Fibroblast of mammary gland (primary cell): Measurements from ENCODE around the gene ANKRD39.

Experiments
- DNase-seq: peaks from one replicate; pipeline ENCODE4 v3.0.0-alpha.2; 2010; ENCODE audit warnings: low read depth
- H3K4me3 ChIP-seq: 2 replicates; pipeline ENCODE4 v1.5.1; 2011; ENCODE audit warnings: low read depth, mild to moderate bottlenecking, low read length, moderate library complexity; ENCODE audit not compliant: control insufficient read depth
- CTCF ChIP-seq: conservative IDR thresholded peaks from 2 replicates; pipeline ENCODE4 v1.5.1; 2011; ENCODE audit warnings: low read depth, low read length, inconsistent platforms; ENCODE audit not compliant: control insufficient read depth, insufficient read depth

ANKRD39 gene

GRCh38 chr2:96898641-96899412 is 41.0 kb upstream of the ANKRD39 start:
- no peak for TF ChIP-seq CTCF
- no peak overlapping the region for H3K4me3 ChIP-seq
- DNase-seq = peak; percentile 77

- no peak for DNase-seq
- H3K4me3 ChIP-seq = no peak overlapping the region
- no peak for TF ChIP-seq CTCF
These were observed 40.3 kb upstream of the ANKRD39 start for GRCh38 chr2:96898135-96898505.

- peak; percentile 51 for DNase-seq
- H3K4me3 ChIP-seq = no peak overlapping the region
- TF ChIP-seq CTCF = no peak
These were observed 39.8 kb upstream of the ANKRD39 start for GRCh38 chr2:96897491-96898134.

GRCh38 chr2:96895746-96896651 is 38.2 kb upstream of the ANKRD39 start:
- no peak overlapping the region for H3K4me3 ChIP-seq
- no peak for TF ChIP-seq CTCF
- no peak for DNase-seq

- no peak for DNase-seq
- TF ChIP-seq CTCF = no peak
- no peak overlapping the region for H3K4me3 ChIP-seq
These were observed 37.4 kb upstream of the ANKRD39 start for GRCh38 chr2:96895032-96895745.

GRCh38 chr2:96894151-96894531 is 36.3 kb upstream of the ANKRD39 start:
- TF ChIP-seq CTCF = no peak
- no peak for DNase-seq
- no peak overlapping the region for H3K4me3 ChIP-seq
